NCI-H2171 treated with DMSO at 0.1 percent for 48 hours (cell line): Measurements from ENCODE around the gene ENPP1.

ENCODE experiments used
- DNase-seq: peaks from one replicate; lab custom pipeline; 2025; lab: John Stamatoyannopoulos, UW

Gene ENPP1

DNA sequence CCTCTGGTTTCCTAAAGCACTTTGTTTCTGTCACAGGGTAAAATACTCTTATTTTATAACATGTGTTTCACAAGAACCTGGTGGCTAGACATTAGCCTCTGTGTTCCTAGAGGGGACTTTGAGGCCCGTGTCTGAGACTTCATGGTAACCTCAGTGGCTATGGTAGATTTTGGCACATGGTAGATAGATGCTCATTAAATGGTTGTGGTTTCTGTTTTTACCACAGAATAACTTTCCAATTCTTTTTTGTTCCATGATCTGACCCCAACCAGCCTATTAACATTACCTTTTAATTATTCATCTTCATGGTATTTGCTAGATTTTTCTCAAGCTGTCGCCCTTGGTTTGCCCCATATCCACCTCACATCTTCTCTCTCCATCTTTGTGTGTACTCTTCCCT, 109.0 kb downstream of the ENPP1 start:
- no peak for DNase-seq

DNA sequence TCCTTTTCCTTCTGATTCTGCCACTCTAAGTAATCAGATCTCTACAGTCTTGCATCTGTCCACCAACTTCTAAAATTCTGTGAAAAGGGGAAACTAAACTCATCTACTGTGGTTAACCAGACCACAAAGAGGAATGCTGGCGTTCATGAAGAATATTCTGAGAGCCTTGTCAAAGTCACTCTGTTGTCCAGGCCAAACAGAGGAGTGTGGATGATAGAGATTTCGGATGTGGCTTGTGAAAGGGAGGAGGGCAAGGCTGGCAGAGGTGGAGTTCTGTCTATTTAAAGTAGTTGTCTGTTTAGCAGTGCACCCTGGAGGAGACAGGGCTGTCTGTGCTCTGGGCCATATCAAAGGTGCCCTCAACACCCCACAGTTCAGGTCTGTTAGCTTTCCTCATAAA, 109.5 kb downstream of the ENPP1 start:
- no peak for DNase-seq

DNA sequence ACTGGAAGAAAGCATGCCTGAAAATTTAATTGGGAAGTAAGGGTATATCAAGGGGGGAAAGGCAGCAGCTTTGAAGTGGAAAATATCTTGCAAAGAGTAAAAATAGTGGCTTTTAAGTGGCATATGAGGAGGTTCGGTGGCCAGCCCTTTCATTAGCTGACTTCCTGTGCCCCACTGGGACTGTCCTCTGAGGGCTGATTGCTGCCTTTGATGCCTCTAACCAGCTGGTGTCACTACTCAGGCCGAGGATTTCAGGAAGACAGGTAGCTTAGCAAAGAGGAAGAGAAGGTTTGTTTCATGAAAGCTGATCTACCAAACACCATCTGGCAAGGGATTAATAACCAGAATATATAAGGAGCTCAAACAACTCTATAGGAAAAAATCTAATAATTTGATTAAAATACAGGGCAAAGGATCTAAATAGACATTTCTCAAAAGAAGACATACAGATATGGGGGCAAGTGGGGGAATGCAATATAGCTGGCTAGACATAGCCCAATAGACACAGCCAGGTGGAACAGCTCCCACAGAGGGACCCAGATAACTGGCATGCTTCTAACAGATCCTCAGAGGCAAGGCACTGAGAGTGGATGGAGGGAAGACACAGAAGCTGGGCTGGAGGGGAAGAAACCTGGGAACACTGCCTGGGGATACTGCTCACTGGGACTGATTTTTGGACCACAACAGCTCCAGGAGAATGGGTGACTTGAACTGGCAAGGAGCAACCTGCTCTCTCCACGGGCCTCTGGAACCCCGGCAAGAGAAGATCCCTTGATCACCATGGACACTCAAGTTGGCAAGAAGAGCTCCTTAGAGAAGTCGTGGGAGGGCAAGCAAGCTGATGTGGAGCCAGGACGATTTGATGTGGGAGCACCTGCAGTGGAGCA, 110.2 kb downstream of the ENPP1 start:
- DNase-seq = no peak

DNA sequence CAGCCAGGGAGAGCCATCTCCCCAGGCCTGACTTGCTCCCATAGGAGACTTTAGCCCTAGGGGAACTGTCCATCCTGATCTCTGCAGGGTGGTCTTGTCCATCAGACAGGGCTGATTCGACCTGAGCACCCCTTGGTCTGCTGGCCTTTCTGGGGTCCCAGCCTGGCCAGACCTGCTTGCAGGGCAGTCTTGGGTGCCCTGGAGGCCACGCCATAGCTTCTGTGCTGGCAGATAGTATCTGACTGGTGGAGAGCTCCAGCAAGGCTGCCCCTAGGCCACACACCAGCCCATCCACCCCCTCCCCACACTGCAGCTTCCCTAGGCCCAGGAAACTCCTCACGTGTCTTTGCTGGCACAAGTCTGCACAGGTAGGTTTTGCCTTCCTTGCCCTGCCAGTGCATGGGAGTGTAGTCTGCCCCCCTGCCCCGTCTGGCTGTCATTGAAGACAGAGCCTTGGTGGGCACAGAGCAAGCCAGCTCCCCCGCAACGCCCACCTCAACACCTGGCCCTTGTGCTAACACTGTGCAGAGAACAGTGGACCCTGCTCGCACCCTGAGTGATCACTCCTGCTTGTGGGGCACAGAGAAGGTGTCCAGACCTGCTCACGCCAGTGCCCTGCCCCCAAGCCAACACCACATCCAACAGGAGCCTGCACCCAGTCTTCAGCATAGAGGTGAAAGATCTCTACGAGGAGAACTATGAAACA, 111.0 kb downstream of the ENPP1 start:
- DNase-seq = no peak

DNA sequence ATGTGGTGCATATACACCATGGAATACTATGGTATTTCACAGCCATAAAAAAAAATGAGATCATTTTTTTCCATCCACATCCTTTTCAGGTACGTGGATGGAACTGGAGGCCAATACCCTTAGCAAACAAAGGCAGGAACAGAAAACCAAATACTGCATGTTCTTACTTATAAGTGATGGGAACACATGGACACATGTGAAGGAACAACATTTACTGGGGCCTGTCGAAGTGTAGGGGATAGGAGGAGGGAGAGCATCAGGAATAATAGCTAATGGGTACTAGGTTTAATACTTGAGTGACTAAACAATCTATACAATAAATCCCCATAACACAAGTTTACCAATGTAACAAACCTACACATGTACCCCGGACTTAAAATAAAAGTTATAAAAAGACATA, 112.8 kb downstream of the ENPP1 start:
- DNase-seq = no peak

DNA sequence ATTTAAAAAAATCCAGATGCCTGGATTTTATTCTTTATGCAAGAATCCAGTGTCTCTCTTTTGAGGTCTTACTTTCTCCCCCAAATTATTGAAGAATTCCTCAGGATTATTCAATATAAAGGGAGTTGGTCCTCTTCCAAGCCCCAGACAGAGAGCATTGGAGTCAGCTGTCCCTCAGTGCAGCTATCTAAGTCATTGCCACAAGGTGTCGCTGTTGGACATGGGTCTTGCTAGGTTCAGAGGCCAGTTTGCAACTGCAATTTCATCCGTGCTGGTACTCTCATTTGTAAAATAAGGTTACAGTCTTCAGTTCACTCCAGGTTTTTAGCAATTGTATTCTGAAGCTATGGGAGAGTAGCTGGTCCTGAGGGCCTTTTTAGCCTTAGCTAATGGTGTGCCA, 115.5 kb downstream of the ENPP1 start:
- DNase-seq = peak; percentile 48

DNA sequence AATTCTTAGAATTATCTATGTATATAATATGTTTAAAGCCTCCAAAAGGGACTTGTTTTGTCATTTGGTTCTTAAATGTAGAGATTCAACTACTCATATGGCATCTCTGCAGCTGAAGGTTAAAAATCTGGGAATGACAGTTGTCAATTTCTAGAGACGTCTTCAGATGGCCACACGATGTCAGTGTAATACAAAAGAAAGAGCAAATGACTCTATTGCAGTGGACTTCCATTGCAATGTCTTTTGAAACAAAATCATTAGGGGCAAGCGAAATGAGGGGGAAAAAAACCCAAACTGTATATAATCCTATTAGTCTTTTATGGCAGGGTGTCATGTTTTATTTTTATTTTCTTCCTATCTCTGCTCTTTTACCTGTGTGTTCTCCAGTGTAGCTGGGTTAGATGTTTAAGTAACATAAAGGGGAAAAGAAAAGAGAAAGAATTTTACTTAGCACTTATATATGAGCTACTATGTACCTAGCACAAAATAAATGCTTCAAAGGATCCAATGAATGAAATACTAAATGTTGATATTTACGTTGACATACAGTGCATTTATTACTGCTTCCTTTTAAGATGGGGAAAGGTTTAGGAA, 117.2 kb downstream of the ENPP1 start:
- no peak for DNase-seq

DNA sequence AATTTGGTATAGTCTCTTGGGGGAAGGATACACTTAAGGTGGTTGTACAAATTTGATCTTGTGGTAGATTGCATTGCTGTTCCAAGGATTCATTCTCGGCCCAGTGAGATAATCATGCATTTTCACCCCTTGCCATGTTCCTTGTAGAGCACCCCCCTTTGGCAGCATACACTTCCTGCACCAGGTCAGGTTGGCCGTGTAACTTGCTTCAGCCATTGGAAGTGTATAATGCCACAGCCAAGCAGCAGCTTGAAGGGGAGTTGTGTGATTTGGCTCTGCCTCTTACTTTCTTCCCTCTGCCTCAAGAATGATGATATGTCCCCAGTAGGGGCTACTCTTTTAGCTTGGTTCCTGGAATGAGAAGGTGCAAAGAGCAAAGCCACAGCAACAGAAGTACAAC, 121.4 kb downstream of the ENPP1 start:
- no peak for DNase-seq

DNA sequence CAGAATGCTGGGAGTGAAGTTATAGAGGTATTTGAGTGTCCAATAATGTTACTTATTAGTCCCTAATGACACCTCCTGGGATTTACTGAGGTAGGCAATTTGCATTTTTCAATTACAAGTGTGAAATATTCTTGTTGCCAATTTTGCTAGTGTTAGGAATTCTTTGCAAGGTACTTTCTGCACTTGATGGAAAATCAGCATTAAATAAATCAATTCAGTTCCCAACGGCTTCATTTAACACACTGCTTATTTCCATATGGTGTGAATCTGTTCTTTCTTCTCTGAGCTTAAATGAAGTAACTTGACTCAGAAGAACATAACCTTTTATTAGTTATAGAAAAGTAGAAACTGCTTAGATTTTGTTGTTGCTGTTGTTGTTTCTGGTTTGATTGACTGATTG, 122.2 kb downstream of the ENPP1 start:
- no peak for DNase-seq

DNA sequence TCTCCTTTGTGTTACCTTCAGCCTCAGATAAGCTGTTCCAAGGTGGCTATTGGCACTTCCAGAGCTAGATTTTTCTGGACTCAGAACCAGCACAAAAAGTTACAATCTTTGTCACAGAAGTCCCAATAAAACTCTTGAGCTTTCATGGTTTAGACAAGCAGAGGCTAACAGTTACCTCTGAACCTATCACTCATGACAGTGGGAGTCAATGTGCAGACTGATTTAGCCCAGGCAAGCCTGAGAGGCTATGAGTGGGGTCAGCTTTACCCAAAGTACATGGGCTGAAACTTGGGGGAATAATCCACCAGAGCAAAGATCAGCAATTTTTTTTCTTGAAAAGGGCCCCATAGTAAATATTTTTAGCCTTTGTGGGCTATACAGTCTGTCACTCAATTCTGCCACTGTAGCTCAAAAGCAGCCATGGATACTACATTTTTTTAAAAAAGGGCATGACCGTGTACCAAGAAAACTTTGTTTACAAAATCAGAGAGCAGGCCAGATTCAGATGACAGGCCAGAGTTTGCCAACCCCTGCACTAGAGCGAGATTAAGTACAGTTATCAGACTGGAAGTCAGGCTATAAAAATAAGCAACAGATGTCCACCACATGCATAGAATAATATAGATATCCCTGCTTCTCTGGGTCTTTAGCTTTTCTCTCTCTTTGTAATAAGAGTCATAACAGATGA, 123.4 kb downstream of the ENPP1 start:
- no peak for DNase-seq

DNA sequence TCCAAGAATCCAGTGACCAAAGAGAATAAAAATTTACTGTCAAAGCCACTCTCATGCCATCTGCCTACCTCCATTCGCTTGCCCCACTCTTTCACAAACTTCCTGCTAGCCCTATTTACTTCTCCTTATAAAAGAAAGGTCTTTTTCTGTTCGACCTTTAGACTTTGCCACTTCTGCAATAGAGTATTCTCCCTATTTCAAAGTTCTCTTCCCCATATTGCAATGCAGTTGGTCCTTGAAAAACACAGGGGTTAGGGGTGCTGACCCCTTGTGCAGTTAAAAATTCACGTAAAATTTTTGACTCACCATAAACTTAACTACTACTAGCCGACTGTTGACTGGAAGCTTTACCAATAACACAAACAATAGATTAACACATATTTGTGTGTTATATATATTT, 128.3 kb downstream of the ENPP1 start:
- DNase-seq = no peak

DNA sequence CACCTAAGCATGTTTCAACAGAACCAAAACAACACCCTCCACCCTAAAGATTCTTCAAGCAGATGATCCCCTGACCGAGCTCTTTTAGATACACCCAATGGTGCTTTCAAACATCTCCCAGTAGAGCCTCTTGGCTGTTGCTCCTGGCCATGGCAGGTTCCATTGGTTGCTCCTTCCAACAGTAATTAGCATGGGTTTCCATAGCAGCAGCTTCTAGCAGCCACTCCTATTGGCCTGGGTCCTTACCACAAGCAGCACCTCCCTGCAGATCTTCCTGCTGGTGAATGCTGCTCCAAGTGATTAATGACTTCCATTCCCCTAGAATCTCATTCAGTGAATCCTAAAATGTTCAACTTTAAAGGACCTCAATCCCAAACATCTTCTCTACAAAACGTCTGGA, 129.4 kb downstream of the ENPP1 start:
- no peak for DNase-seq

DNA sequence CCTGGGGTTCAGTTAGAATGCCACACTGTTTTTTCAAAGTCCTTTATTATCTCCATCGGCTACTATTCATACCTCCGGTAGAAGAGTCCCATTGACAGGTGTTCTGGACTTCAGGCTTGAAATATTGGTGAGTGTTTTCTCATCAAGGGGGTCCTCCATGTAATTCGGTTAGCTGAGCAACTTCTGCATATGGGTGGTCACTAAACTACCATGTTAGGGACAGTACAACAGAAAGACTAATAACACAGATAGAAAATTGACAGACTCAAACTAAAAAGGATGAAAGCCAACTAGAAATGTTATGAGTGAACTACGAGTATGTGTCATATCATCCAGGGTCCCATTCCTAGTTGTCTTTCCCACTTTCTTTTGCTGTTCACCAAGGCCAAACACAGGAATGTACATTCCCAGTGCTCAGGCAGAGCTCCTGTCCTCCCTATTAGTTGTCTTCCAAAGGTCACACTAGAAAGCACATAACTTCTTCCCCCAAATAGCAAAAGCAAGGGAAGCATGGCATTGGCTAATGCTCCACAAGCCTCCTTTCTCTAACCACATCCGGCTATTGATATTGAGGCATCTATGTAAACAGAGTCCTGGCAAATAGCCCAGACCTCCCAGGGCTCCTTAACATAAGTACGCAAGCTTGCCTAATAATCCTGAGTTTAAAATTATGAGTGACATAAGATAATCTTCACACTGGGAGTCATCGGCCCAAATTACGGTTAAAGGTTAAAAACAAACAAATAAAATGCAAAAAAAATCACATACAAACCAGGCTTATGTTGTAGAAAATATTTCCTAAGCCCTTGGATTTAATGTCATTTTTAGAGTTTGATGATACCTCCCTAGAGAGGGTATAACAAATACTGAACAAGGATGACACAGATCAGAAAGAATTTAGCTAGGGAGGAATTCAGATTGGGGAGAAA, 130.1 kb downstream of the ENPP1 start:
- DNase-seq = no peak
